ENCODE results near the gene MFAP3L. TPM values are rescaled to one million over a fixed set of nuclear protein-coding genes. Genes with fewer than 3 reads are reported as not detected.

The MFAP3L gene
- total RNA-seq, 1 experiment from 2014 or later, result not detected

DNA sequence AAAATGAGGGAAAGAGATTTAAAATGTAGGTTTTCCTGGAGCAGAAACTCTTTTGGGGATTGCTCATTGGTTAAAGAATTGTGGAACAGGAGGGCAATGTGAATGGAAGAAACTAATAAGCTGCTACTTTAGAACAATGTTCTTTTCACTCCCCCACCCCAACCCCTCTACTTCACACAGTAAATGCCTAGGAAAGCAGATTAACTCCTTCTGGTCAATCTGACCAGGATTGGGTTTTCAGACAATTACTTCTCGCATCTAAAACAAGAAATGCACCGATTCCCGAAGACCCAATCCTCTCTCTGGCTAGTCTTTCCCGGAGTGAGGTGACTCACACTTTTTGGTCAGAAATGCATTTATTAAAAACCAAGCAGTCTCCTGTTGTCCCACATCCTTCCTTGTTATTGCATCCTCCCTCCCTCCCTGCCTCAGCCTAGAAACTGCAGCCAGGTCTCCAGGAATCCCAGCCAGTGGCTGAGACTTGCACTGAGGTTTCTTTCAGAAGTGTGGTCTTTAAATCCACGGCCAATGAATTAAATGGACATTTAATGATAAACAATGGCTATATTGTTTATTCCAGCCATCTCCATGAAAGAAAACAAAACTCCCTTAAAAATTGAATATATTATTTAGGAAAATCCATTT lies 21.4 kb downstream of the MFAP3L start:
- H3K9ac ChIP-seq (ENCODE audit: low read length), result no peak overlapping the region
- H4K20me1 ChIP-seq (ENCODE audit: insufficient read depth, low read depth, low read length), result no peaks in the 10 kb centered on the region
- H3K4me1 ChIP-seq (ENCODE audit: low read length), result no peaks in the 10 kb centered on the region
- H3K36me3 ChIP-seq (ENCODE audit: insufficient read depth, low read length), result no peaks in the 10 kb centered on the region
- no peak overlapping the region for H2AFZ ChIP-seq (ENCODE audit: low read length)
- no peaks in the 10 kb centered on the region for H3K27me3 ChIP-seq (ENCODE audit: low read length)
- no peak for DNase-seq
- H3K4me3 ChIP-seq (ENCODE audit: low read length), result no peak overlapping the region
- H3K27ac ChIP-seq (ENCODE audit: low read length), result no peak overlapping the region
- H3K4me2 ChIP-seq (ENCODE audit: low read depth, low read length, poor library complexity, severe bottlenecking), result no peak overlapping the region
- H3K9me2 ChIP-seq (replicated peaks; ENCODE audit: insufficient read depth, low read length), result no peaks in the 10 kb centered on the region
- no peaks in the 10 kb centered on the region for H3K79me2 ChIP-seq (ENCODE audit: low read length)
- H3K9me3 ChIP-seq (ENCODE audit: low read length), result no peaks in the 10 kb centered on the region

DNA sequence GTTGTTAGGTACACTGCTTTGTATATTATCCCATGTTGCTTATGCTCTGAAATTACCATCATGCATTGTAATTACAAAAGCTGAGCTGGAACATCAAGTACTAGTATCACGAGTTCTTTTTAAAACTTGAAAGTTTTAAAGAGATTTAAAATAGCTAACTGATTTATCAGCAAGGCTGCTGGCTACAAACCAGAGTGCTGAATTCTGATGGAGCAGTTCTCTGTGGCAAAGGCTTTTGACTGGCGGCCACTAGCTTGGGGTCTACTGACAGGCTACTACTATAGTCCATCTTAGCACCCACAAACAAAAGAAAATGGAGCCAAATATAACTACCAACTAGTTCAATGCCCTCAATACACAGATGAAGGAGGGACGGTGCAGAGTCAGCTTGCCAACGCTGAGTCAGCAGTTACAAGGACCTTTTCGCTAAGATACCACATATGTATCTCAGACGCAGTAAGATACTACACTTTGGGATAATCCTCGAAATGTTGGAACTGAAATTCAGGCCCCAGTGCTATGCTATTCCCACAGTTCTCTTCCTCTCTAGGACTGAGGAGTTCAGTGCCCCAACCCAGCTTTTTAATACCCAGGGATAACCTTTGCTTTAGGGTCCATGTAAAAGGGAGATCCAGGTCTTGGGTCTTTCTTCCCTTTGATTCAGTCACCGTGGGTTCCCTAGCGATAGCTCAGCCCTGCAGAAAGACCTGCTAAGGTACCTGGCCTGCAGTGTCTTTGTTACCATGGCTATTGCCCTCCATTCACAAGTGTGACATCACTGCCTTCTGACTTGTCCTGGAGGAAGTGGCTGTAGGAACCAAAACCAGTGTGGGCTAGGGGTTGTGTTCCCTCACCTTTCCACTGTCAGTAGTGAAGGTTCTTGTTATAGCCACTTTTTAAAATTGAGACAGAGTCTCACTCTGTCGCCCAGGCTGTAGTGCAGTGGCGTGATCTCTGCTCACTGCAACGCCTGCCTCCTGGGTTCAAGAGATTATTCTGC lies 22.8 kb downstream of the MFAP3L start:
- Histone ChIP-seq H3K9me2 (replicated peaks; ENCODE audit: insufficient read depth, low read length) (no peaks in the 10 kb centered on the region), H4K20me1 (ENCODE audit: insufficient read depth, low read depth, low read length) (no peaks in the 10 kb centered on the region), H3K79me2 (ENCODE audit: low read length) (no peaks in the 10 kb centered on the region), H3K4me1 (ENCODE audit: low read length) (no peaks in the 10 kb centered on the region), H3K9ac (ENCODE audit: low read length) (no peak overlapping the region), H3K4me2 (ENCODE audit: low read depth, low read length, poor library complexity, severe bottlenecking) (no peak overlapping the region), H3K9me3 (ENCODE audit: low read length) (no peaks in the 10 kb centered on the region), H3K4me3 (ENCODE audit: low read length) (no peak overlapping the region), H3K27ac (ENCODE audit: low read length) (no peak overlapping the region), H3K27me3 (ENCODE audit: low read length) (no peaks in the 10 kb centered on the region), H3K36me3 (ENCODE audit: insufficient read depth, low read length) (no peaks in the 10 kb centered on the region), H2AFZ (ENCODE audit: low read length) (no peak overlapping the region)
- DNase-seq, result no peak

DNA sequence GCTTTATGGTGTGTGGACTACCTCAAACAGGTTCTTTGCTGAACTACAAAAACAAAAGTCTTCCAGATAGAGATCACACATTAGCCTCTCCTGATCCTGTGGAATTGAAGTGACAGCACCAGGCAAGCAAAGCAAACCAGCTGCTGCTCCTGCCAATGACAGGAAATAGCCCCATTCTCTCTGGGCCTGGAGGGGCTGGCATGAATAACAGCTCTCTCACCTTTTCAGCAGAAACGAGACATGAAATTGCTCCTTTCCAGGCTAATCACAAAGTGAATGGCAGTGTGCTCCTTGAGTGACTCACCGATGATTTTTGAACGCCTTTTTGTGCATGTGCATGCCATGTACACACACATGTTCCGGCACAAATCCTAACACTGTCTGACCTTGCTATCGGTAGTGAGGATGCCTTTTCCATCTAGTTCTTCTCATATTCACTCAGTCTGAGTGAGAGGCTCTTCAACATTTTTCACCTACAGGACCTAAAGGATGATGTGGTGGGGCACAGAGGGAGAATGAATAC lies 24.4 kb downstream of the MFAP3L start:
- Histone ChIP-seq H2AFZ (ENCODE audit: low read length) (no peak overlapping the region), H3K27me3 (ENCODE audit: low read length) (no peaks in the 10 kb centered on the region), H3K9me2 (replicated peaks; ENCODE audit: insufficient read depth, low read length) (no peaks in the 10 kb centered on the region), H3K4me1 (ENCODE audit: low read length) (no peaks in the 10 kb centered on the region), H3K4me3 (ENCODE audit: low read length) (no peak overlapping the region), H3K9ac (ENCODE audit: low read length) (no peak overlapping the region), H3K36me3 (ENCODE audit: insufficient read depth, low read length) (no peaks in the 10 kb centered on the region), H3K9me3 (ENCODE audit: low read length) (no peaks in the 10 kb centered on the region), H3K79me2 (ENCODE audit: low read length) (no peaks in the 10 kb centered on the region), H4K20me1 (ENCODE audit: insufficient read depth, low read depth, low read length) (no peaks in the 10 kb centered on the region), H3K4me2 (ENCODE audit: low read depth, low read length, poor library complexity, severe bottlenecking) (no peak overlapping the region), H3K27ac (ENCODE audit: low read length) (no peak overlapping the region)
- no peak for DNase-seq

DNA sequence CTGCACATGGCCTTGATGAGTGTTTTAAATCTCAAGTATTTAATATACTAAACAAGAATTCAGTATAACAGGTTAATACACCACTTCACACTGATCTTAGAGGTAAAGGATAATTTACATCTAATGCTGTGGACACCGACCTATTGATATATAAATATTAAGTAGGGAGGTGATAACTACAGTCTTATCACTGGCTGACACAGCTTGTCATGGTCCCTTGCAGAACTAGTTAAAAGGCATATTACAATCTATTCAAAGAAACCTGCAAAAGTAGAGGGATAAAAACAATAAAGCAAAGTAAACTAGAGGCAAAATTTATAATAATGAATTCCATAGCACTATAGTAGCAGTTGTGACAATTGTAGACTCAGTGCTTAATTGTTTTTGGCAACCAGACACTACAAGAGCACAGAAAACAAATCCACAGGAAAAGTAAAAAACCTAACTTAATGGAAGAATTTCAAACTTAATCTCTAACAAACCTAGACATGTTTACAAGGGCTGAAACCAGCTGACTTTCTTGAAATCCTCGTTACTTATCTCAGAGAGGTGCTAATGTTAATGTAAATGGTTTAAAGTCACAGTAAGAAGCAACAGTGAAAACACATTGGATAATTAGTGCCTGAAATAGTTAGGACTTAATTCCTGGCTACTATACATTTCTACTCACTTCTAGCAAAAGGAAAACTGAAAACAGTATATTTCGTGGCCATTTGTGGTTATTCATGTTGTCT lies 25.0 kb downstream of the MFAP3L start:
- Histone ChIP-seq H3K36me3 (ENCODE audit: insufficient read depth, low read length) (no peaks in the 10 kb centered on the region), H3K9me3 (ENCODE audit: low read length) (no peaks in the 10 kb centered on the region), H3K9me2 (replicated peaks; ENCODE audit: insufficient read depth, low read length) (no peaks in the 10 kb centered on the region), H3K27ac (ENCODE audit: low read length) (no peak overlapping the region), H3K4me2 (ENCODE audit: low read depth, low read length, poor library complexity, severe bottlenecking) (no peak overlapping the region), H3K27me3 (ENCODE audit: low read length) (no peaks in the 10 kb centered on the region), H3K9ac (ENCODE audit: low read length) (no peak overlapping the region), H2AFZ (ENCODE audit: low read length) (no peak overlapping the region), H3K4me1 (ENCODE audit: low read length) (no peaks in the 10 kb centered on the region), H3K4me3 (ENCODE audit: low read length) (no peak overlapping the region), H4K20me1 (ENCODE audit: insufficient read depth, low read depth, low read length) (no peaks in the 10 kb centered on the region), H3K79me2 (ENCODE audit: low read length) (no peaks in the 10 kb centered on the region)
- no peak for DNase-seq

DNA sequence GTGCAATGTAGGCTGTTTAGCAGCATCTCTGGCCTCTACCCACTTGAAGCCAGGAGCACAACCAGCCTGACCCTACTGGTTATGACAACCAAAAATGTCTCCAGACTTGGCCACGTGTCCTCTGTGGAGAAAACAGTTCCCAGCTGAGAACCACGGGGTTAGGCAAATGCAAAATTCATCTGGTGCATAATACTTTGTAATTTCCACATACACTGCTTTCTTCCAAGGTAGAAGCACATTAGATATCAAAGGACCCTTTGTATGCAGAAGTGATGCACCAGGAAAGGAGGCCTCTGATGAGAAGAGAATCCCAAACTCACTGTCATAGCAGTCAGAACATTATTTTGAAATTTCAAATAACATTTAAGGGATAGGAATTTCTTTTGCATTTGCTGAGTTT lies 26.3 kb downstream of the MFAP3L start:
- Histone ChIP-seq H4K20me1 (ENCODE audit: insufficient read depth, low read depth, low read length) (no peaks in the 10 kb centered on the region), H3K4me3 (ENCODE audit: low read length) (no peak overlapping the region), H3K4me1 (ENCODE audit: low read length) (no peaks in the 10 kb centered on the region), H3K27me3 (ENCODE audit: low read length) (no peaks in the 10 kb centered on the region), H2AFZ (ENCODE audit: low read length) (no peak overlapping the region), H3K27ac (ENCODE audit: low read length) (no peak overlapping the region), H3K79me2 (ENCODE audit: low read length) (no peaks in the 10 kb centered on the region), H3K9me2 (replicated peaks; ENCODE audit: insufficient read depth, low read length) (no peaks in the 10 kb centered on the region), H3K36me3 (ENCODE audit: insufficient read depth, low read length) (no peaks in the 10 kb centered on the region), H3K9me3 (ENCODE audit: low read length) (no peaks in the 10 kb centered on the region), H3K4me2 (ENCODE audit: low read depth, low read length, poor library complexity, severe bottlenecking) (no peak overlapping the region), H3K9ac (ENCODE audit: low read length) (no peak overlapping the region)
- DNase-seq, result no peak

DNA sequence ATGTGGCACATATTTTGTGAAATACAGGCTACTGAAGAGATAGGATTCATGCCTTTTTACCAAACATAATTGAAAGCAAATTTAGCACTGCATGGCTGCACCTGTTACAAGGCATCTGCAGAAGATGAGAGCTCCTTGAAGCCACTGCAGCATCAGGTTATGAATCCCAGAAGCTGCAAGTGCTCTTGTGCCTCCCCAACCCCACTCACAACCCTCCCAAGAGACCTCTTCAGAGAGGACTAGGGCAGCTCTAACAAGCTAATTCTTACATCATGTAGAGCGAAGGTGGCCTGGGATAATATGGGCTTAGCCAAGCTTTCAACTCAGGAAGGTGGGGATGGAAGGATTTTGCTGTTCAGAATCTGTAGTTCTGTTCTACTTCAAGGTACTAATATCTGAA lies 27.2 kb downstream of the MFAP3L start:
- no peak overlapping the region for H3K9ac ChIP-seq (ENCODE audit: low read length)
- no peaks in the 10 kb centered on the region for H3K9me3 ChIP-seq (ENCODE audit: low read length)
- no peaks in the 10 kb centered on the region for H3K9me2 ChIP-seq (replicated peaks; ENCODE audit: insufficient read depth, low read length)
- H2AFZ ChIP-seq (ENCODE audit: low read length), result no peak overlapping the region
- H3K27me3 ChIP-seq (ENCODE audit: low read length), result no peaks in the 10 kb centered on the region
- H4K20me1 ChIP-seq (ENCODE audit: insufficient read depth, low read depth, low read length), result no peaks in the 10 kb centered on the region
- no peak overlapping the region for H3K4me3 ChIP-seq (ENCODE audit: low read length)
- H3K27ac ChIP-seq (ENCODE audit: low read length), result no peak overlapping the region
- no peaks in the 10 kb centered on the region for H3K36me3 ChIP-seq (ENCODE audit: insufficient read depth, low read length)
- no peak overlapping the region for H3K4me2 ChIP-seq (ENCODE audit: low read depth, low read length, poor library complexity, severe bottlenecking)
- no peak for DNase-seq
- no peaks in the 10 kb centered on the region for H3K4me1 ChIP-seq (ENCODE audit: low read length)
- no peaks in the 10 kb centered on the region for H3K79me2 ChIP-seq (ENCODE audit: low read length)

DNA sequence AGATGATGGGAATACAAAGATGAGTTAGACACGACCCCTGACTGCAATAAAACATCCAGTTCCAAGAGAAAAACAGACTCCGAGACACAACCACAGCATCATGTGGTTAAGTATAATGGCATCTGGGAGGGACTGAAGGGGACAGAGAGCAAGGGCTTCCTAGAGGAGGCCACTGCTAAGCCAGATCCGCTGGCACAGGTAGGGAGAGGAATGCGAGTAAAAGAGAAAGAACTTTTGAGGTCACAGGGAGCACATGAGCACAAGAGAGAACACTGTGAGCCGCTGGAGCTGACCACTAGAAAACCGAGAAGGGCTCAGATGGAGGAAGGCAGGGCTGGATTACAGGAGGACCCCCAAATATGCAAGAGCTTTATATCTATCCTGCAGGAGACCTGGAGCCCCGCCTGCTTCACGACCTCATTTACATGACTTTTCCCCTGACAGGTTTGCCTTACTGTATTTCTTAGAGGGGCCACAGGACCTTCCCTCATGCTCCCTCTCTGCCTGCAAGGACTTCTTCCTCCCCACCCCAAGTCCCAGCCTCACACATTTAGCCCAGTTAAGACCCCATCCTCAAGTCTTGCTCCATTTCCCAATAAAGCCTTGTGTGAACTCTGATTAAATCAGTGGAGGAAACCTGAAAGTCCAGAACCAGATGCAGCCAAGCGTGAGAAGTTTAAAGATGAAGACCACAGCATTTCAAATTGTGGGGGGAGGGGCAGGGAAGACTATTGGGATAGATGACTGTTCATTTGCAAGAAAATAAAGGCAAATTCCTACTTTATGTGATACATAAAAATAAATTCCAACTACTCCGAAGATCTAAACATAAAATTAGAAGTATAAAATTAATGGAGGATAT lies 29.6 kb downstream of the MFAP3L start:
- H3K4me2 ChIP-seq (ENCODE audit: low read depth, low read length, poor library complexity, severe bottlenecking), result no peak overlapping the region
- H3K4me3 ChIP-seq (ENCODE audit: low read length), result no peak overlapping the region
- H3K9me3 ChIP-seq (ENCODE audit: low read length), result no peaks in the 10 kb centered on the region
- no peak overlapping the region for H3K9ac ChIP-seq (ENCODE audit: low read length)
- no peaks in the 10 kb centered on the region for H3K9me2 ChIP-seq (replicated peaks; ENCODE audit: insufficient read depth, low read length)
- H3K79me2 ChIP-seq (ENCODE audit: low read length), result no peaks in the 10 kb centered on the region
- H3K27ac ChIP-seq (ENCODE audit: low read length), result no peak overlapping the region
- no peak overlapping the region for H2AFZ ChIP-seq (ENCODE audit: low read length)
- H3K27me3 ChIP-seq (ENCODE audit: low read length), result no peaks in the 10 kb centered on the region
- H3K4me1 ChIP-seq (ENCODE audit: low read length), result no peaks in the 10 kb centered on the region
- no peak for DNase-seq
- H4K20me1 ChIP-seq (ENCODE audit: insufficient read depth, low read depth, low read length), result no peaks in the 10 kb centered on the region
- H3K36me3 ChIP-seq (ENCODE audit: insufficient read depth, low read length), result no peaks in the 10 kb centered on the region

Data from Karpas-422 (cell line).